ENCODE data around the gene IL26. TPM values are rescaled to one million over a fixed set of nuclear protein-coding genes. Genes with fewer than 3 reads are reported as not detected.
A peak's percentile ranks its signal among the peaks of the same experiment; 100 is the strongest.

The IL26 gene
- total and polyA plus RNA-seq, 2 of the 4 experiments (the other 2 are of a cell fraction) = not detected

- Histone ChIP-seq H2BK5ac (ENCODE audit: low read depth, low read length, poor library complexity, severe bottlenecking) (no peak overlapping the region), H2BK20ac (ENCODE audit: low read depth, low read length) (0 out of 2 replicates have a peak overlapping the region, but pooled peaks have one; percentile 34), H3K36me3 (ENCODE audit: control insufficient read depth, insufficient read depth, low read length) (no peaks in the 10 kb centered on the region), H2AK9ac (replicated peaks; ENCODE audit: low read depth, low read length, poor library complexity) (no peak overlapping the region), H3K18ac (ENCODE audit: low read depth, low read length) (no peak overlapping the region; the same call in 1 of the 2 replicates), H4K5ac (ENCODE audit: low read depth, low read length) (no peak overlapping the region; the same call in 1 of the 2 replicates), H4K8ac (ENCODE audit: low read depth in 2 of 2, low read length in 2 of 2) (peak overlapping the region in 1 of 2 experiments; percentile 12; a peak in 1 of 4 replicates), H3K9ac (ENCODE audit: low read depth, low read length) (no peak overlapping the region), H4K20me1 (ENCODE audit: insufficient read depth, low read length) (no peaks in the 10 kb centered on the region), H3K9me1 (ENCODE audit: insufficient read depth, low read length) (no peaks in the 10 kb centered on the region), H2BK120ac (ENCODE audit: low read depth, low read length) (no peak overlapping the region; the same call in 1 of the 2 replicates), H3K23ac (ENCODE audit: low read depth, low read length) (no peak overlapping the region), H3K14ac (replicated peaks; ENCODE audit: low read depth, low read length) (no peak overlapping the region), H3K4me3 (ENCODE audit: insufficient read depth, low read depth, low read length) (no peak overlapping the region), H4K91ac (ENCODE audit: insufficient read depth, low read depth, low read length) (no peak overlapping the region; the same call in 1 of the 2 replicates), H2BK15ac (ENCODE audit: low read depth, low read length) (no peak overlapping the region), H2AFZ (replicated peaks; ENCODE audit: low read length, poor library complexity) (peak overlapping the region; percentile 46), H3K4me1 (ENCODE audit: control insufficient read depth, insufficient read depth, low read length) (peaks cover 6% of the 10 kb centered on the region), H3K4ac (ENCODE audit: low read depth, low read length) (no peak overlapping the region), H3K27ac (ENCODE audit: insufficient read depth, low read length) (peak overlapping the region; percentile 36; the same call in 1 of the 2 replicates), H3K4me2 (ENCODE audit: low read depth, low read length) (no peak overlapping the region), H3K9me3 (ENCODE audit: control insufficient read depth, insufficient read depth, low read length) (no peaks in the 10 kb centered on the region), H3K56ac (ENCODE audit: extremely low read depth, insufficient read depth, low read length) (no peak overlapping the region), H2AK5ac (ENCODE audit: low read depth, low read length) (no peak overlapping the region), H3K79me1 (ENCODE audit: low read depth in 1 of 2, low read length in 2 of 2) (no peaks in the 10 kb centered on the region), H3K27me3 (ENCODE audit: control insufficient read depth, insufficient read depth, low read length) (no peaks in the 10 kb centered on the region)
- ChIA-PET POLR2A (ENCODE audit: unreplicated experiment) (no interaction called here), CTCF (no interaction called here)
- no CpG with 5 or more reads among the region's 8 CpGs for WGBS, 2 experiments (ENCODE audit: extremely low coverage in 2 of 2, insufficient read length in 1 of 2)
- DNase-seq = peak; percentile 94
- dilution Hi-C loops (cut with HindIII; ENCODE audit: low sequenced_read_pairs, unreplicated experiment) (no loop called here), in situ Hi-C loops (cut with MboI; ENCODE audit: low sequenced_read_pairs) (no loop called here), intact Hi-C loops (cut with micrococcal nuclease) (no loop called here)
- ATAC-seq (ENCODE audit: low read depth) = peak; percentile 49
- BruUV-seq (replicated peaks) = no TSS peak
- TF ChIP-seq SMC3 (IDR thresholded peaks at IDR 0.05; ENCODE audit: low read depth, low read length) (no peak), FOS (IDR thresholded peaks at IDR 0.05; ENCODE audit: low read depth, low read length) (peak; percentile 32; the same call in 1 of the 2 replicates), POLR2A (IDR thresholded peaks at IDR 0.05; ENCODE audit: low read depth, low read length) (no peak), CEBPB (IDR thresholded peaks at IDR 0.05; ENCODE audit: low read depth, low read length) (peak; percentile 72), RFX5 (IDR thresholded peaks at IDR 0.05; ENCODE audit: low read depth, low read length) (no peak)
Observed at GRCh38 chr12:68271346-68271745, 45.7 kb upstream of the IL26 start.
